ENCODE measurements around the gene TMEM126A. TPM values are rescaled to one million over a fixed set of nuclear protein-coding genes. Genes with fewer than 3 reads are reported as not detected.

TMEM126A gene
- total and polyA plus RNA-seq, 2 of the 8 experiments (the other 6 are each of a cell fraction or from before 2014, with no cell fraction given), result 33.7 to 58.7 TPM

- H3K23me2 ChIP-seq (ENCODE audit: low read depth, low read length), result peaks cover 3% of the 10 kb centered on the region; the same call in 1 of the 2 replicates
- no peak overlapping the region; the same call in 1 of the 2 replicates for H2BK5ac ChIP-seq (ENCODE audit: low read depth, low read length)
- H3K9ac ChIP-seq (replicated peaks in 1 of 4; ENCODE audit: extremely low read depth in 1 of 4, low read depth in 3 of 4, low read length in 3 of 4), result no peak overlapping the region
- no peak for FAIRE-seq
- H2BK20ac ChIP-seq (ENCODE audit: low read length), result no peak overlapping the region
- ChIA-PET CTCF (ENCODE audit: partially characterized antibody) (no interaction called here), POLR2A (ENCODE audit: partially characterized antibody) (no interaction called here)
- H3K4me2 ChIP-seq (ENCODE audit: insufficient read depth in 1 of 2, low read depth in 2 of 2, low read length in 2 of 2), result no peak overlapping the region
- H4K8ac ChIP-seq (ENCODE audit: extremely low read depth, insufficient read depth, low read length), result no peak overlapping the region
- H3K36me3 ChIP-seq (ENCODE audit: control insufficient read depth in 2 of 4, insufficient read depth in 4 of 4, low read length in 3 of 4), result no peaks in the 10 kb centered on the region
- WGBS, 2 experiments (ENCODE audit: extremely low coverage in 1 of 2, insufficient coverage in 1 of 2, insufficient read length in 1 of 2, insufficient replicate concordance in 2 of 2, low coverage in 1 of 2, low lambda C conversion rate in 2 of 2, missing lambda C conversion rate in 1 of 2), result 74% methylated on average over 5 of the region's 5 CpGs; no CpG with 5 or more reads in 1 of the 2 experiments
- no peaks in the 10 kb centered on the region for H4K20me1 ChIP-seq (replicated peaks in 1 of 2; ENCODE audit: control insufficient read depth in 1 of 2, insufficient read depth in 2 of 2, low read length in 2 of 2)
- H3K4me3 ChIP-seq (ENCODE audit: extremely low read depth in 1 of 4, insufficient read depth in 2 of 4, low read depth in 3 of 4, low read length in 4 of 4), result no peak overlapping the region
- H3K56ac ChIP-seq (replicated peaks; ENCODE audit: insufficient read length, low read depth, low read length), result no peak overlapping the region
- H4K5ac ChIP-seq (ENCODE audit: insufficient read length, low read depth, low read length), result no peak overlapping the region
- no peak overlapping the region for H2BK12ac ChIP-seq (ENCODE audit: low read depth, low read length)
- H3K27ac ChIP-seq (ENCODE audit: low read depth, low read length), result no peak overlapping the region
- no peaks in the 10 kb centered on the region for H3K79me1 ChIP-seq (ENCODE audit: low read depth, low read length)
- no peak overlapping the region for H3K4ac ChIP-seq (replicated peaks; ENCODE audit: insufficient read length, low read depth, low read length)
- no peak overlapping the region for H3K18ac ChIP-seq (ENCODE audit: extremely low read depth, low read length)
- H3K9me3 ChIP-seq (ENCODE audit: insufficient read depth in 2 of 2, low read depth in 1 of 2, low read length in 1 of 2), result no peaks in the 10 kb centered on the region
- no peak overlapping the region for H2AFZ ChIP-seq (ENCODE audit: low read length)
- no peak for DNase-seq (ENCODE audit: low read depth in 1 of 2, low spot score in 2 of 2)
- TF ChIP-seq SUZ12 (IDR thresholded peaks at IDR 0.05; ENCODE audit: low read length) (no peak), ATF2 (IDR thresholded peaks at IDR 0.05; ENCODE audit: low read length) (no peak), KDM5A (IDR thresholded peaks at IDR 0.05; ENCODE audit: low read length) (no peak), TCF12 (IDR thresholded peaks at IDR 0.05; ENCODE audit: low read depth, low read length) (no peak), NANOG (IDR thresholded peaks at IDR 0.05; ENCODE audit: insufficient read depth, low read depth, low read length, poor library complexity, severe bottlenecking) (no peak)
- no peaks in the 10 kb centered on the region for H3K79me2 ChIP-seq (ENCODE audit: control insufficient read depth in 1 of 2, insufficient read depth in 2 of 2, low read length in 2 of 2)
- H3K23ac ChIP-seq (ENCODE audit: insufficient read length), result no peak overlapping the region
- no peak overlapping the region for H2BK120ac ChIP-seq (replicated peaks; ENCODE audit: low read depth, low read length)
- H3K14ac ChIP-seq (ENCODE audit: insufficient read length), result no peak overlapping the region
- no peaks in the 10 kb centered on the region for H3K27me3 ChIP-seq (replicated peaks in 1 of 4; ENCODE audit: control insufficient read depth in 3 of 4, extremely low read depth in 1 of 4, insufficient read depth in 3 of 4, low read length in 3 of 4)
- peaks cover 0 to 3% (median 0%) of the 10 kb centered on the region in 4 experiments; a peak in 2 of 7 replicates for H3K4me1 ChIP-seq (replicated peaks in 1 of 4; ENCODE audit: control insufficient read depth in 3 of 4, insufficient read depth in 4 of 4, low read length in 3 of 4)
- H2AK5ac ChIP-seq (ENCODE audit: low read depth, low read length), result no peak overlapping the region; the same call in 1 of the 2 replicates
- H4K91ac ChIP-seq (replicated peaks; ENCODE audit: insufficient read length, low read length), result no peak overlapping the region
- H2BK15ac ChIP-seq (ENCODE audit: low read length), result no peak overlapping the region
These were observed 48.7 kb upstream of the TMEM126A start for GRCh38 chr11:85599083-85599482.
